Measurements from ENCODE around the gene ERCC6.

DNA sequence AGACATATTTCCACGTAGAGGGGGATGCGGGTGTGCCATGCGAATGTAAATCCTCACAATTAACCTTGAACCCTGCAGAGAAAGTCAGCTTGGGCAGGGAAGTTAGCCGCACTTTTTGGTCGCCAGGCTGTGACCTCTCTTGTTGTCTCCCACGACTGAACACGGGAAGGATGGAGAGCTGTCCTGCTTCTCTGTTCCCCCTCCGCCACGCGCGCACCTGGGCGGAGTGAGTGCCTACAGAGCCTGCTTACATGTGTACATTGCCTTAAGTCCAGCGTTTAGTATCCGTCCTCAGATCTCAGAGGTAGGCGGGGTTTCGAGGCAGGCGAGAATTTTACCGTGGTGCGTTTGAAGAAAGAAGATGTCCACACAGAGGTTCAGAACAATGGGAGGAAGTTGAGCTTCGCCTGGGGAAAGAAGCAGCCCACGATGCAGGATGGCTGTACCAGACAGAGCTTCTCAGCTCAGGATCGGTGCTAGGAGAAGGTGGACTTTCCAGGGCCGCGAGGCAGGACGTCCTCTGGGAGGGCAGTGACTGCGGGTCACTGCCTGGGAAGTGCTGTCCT lies 482 bp upstream of the ERCC6 start:
- TF ChIP-seq, protein P1, sequence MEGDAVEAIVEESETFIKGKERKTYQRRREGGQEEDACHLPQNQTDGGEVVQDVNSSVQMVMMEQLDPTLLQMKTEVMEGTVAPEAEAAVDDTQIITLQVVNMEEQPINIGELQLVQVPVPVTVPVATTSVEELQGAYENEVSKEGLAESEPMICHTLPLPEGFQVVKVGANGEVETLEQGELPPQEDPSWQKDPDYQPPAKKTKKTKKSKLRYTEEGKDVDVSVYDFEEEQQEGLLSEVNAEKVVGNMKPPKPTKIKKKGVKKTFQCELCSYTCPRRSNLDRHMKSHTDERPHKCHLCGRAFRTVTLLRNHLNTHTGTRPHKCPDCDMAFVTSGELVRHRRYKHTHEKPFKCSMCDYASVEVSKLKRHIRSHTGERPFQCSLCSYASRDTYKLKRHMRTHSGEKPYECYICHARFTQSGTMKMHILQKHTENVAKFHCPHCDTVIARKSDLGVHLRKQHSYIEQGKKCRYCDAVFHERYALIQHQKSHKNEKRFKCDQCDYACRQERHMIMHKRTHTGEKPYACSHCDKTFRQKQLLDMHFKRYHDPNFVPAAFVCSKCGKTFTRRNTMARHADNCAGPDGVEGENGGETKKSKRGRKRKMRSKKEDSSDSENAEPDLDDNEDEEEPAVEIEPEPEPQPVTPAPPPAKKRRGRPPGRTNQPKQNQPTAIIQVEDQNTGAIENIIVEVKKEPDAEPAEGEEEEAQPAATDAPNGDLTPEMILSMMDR (IDR thresholded peaks at IDR 0.05) = no peak
- TF ChIP-seq POLR2A (IDR thresholded peaks at IDR 0.05) = no peak

Measured in heart left ventricle (tissue), 13 donors.